GM21825 (cell line): ENCODE results near the gene LIM2.

Experiments used
- ATAC-seq: cut with Tn5 transposase; IDR thresholded peaks from one replicate; pipeline ENCODE4 v1.9.1; 2021; ENCODE audit warnings: mild to moderate bottlenecking, moderate library complexity; ENCODE audit not compliant: unreplicated experiment

LIM2 gene

DNA sequence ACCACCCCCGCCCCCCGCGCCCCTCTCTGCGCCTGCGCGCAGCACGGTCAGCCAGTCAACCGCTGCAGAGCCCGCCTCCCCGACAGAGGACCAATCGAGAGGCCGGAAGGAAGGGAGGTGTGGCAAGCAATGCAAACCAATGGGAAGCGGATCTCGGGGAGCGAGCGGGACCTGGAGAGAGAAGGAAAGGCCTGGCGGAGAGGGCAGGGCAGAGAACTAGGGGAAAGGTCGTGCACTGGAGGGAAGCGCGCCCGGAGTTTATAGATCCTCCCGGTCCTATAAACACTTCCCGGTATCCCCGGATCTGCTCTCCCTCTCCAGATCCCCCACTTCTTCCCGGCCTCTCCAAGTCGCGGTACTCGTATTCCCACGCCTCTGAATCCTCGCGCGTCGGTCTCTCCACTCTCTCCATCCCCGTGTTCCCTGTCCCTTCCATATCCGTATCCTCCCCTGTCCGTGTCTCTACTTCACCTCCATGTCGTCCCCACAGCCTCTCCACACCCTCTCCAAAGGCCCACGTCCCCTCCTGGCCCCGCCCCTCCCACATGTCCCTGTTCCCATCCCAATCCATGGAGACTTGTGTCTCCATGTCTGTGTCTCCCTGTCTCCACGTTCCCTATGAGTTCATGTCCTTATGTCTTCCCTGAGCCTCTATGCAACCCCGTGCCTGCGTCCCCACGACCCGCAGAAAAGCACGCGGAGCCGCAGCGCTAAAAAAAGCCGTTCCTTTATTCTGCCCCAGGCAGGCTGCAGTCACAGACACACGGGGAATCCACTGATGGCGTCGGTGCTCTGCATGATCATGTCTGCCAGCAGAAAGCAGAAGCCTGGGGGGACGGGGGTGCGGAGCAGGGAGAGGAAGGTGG is 21.2 kb downstream of the LIM2 start:
- ATAC-seq = peak; percentile 46

DNA sequence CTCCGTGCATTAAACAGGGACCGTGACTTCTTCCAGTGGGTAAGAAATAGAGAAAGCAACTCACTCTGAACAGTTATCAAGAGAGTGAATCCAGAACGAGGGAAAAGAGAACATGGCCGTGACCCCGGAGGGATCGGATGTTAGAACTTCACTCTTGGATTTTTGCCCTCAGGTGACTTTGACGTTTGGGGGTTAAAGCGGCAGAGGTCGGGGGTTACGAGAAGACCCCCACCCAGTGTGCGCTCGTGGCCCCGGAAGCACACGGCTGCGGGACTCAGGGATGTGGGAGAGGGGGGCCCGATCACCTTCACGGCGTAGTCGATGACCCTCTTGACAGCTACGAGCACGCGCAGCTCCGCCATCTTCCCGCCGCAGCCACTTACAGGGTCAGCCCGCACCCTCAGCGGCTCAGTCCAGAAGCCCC is 21.8 kb downstream of the LIM2 start, which contains the start of gene ETFB:
Gene ETFB (minus strand): TSS at position 424 of the 424 bp plus-strand sequence. CDS start 62 bp downstream, at position 362.
- no peak for ATAC-seq

DNA sequence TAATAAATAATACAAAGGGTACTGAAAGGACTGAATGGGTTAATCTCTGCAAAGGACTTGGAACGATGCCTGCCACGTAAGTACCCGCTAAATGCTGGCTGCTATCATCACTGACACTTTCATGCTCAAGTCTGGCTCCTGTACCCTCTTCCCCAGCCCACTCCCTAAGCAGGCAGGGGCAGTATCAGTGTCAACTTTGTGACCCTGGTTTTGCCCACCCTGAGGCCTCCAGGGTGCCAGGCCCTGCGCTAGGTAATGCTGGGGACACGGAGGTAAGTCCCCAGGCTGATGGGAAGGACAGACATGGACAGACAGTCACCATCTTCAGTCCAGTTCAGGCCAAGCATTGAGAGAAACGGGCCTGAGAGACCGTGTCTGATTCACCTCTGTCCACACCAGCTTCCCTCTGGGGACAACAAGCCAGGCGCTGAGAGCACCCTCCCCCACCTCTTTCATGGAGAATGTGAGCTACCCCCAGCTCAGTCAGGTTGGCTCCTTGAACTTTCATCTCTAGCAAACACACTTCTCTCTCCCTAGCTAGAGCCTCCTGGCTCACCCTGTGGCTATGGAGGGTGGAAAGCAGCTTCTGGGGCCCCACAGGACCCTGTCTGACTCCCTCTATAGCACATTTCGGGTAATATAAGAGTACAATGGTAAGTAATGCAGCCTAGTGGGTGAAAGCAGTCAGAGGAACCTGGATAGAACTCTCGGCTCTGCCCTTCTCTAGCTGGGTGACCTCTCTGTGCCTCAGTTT is 22.4 kb downstream of the LIM2 start:
- no peak for ATAC-seq

DNA sequence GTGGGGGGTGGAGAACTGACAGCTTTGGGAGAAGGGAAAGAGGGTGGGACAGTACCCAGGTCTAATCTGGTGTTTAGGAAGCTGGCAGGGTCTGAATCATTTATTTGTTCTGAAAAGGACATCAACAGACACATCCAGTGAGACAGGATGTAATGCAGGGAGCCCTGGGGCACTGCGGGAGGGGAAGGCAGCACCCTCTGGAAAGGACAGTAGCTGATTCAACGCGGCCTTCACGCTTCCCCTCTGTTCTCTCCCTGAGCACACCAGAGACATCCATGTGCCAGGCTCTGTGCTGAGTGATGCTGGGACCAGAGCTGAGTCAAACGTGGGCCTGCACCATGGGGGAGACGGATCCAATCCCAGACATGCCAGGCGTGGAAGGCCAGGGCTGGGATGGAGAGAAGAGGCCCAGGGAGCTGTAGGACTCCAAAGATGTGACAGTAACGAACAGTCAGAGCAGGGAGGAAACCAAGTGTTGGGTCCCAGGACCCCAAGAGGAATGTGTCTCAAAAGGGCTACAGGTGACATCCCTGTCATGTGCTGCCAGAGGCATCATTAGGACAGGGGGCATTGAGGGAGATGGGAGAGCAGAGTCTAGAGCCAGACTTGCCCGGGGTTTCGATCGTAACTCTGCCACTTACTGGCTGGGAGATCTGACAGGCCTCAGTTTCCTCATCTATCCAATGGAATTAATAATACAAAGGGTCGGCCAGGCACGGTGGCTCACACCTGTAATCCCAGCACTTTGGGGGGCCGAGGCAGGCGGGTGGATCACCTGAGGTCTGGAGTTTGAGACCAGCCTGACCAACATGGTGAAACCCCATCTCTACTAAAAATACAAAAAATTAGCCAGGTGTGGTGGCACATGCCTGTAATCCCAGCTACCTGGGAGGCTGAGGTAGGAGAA is 23.3 kb downstream of the LIM2 start:
- no peak for ATAC-seq

DNA sequence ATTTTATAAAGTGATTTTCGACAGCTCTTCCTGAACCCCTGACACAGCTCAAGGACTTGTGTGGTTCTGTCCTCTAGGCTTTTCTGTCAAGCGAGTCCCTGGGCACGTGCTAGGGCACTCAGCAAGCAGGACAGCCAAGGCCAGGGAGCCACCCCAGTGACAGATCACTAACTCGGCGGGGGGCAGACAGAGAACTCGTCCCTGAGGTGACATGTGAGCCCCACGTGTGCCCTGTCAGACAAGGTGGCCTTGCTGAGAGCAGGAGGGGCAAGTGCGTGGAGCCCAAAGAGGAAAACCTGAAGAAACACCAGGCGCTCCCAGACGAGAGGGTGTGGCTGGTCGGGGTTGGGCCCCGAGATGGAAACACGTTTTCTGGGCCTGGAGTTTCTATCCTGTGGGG is 26.5 kb downstream of the LIM2 start:
- no peak for ATAC-seq

DNA sequence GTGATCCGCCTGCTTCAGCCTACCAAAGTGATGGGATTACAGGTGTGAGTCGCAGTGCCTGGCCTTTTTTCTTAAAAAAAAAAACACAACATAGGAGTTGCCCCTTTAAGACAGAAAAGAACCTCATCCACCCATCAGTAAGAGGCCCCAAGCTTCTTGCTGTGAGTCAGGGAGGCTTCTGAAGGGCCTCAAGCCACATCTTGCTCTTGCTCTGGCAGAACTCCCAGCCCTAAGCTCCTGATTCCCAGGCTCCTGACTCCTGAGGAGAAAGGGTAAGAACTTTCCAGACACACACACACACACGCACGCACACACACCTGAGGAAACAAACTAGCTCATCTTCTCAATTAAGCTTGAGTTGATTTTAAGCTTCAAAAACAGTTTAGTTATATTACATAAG is 28.5 kb downstream of the LIM2 start:
- ATAC-seq = no peak

DNA sequence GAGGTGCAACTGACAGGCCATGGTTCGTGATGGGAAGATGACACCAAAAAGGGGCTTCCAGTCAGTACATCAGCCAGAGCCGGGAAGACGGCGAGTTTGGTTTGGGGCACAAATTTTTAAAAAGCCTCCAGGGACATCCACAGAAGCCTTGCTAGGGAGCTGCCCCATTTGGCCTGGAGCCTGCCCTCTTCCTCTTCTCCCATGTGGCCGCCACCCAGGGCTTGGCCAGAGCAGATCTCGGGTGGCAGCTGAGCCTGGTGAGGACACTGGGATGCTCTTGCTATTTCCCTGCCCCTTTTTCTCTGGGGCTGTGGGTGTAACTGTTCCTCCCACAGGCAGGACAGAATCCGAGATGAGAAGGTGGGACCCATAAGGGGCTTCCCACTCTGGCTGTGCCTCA is 29.8 kb downstream of the LIM2 start:
- no peak for ATAC-seq

DNA sequence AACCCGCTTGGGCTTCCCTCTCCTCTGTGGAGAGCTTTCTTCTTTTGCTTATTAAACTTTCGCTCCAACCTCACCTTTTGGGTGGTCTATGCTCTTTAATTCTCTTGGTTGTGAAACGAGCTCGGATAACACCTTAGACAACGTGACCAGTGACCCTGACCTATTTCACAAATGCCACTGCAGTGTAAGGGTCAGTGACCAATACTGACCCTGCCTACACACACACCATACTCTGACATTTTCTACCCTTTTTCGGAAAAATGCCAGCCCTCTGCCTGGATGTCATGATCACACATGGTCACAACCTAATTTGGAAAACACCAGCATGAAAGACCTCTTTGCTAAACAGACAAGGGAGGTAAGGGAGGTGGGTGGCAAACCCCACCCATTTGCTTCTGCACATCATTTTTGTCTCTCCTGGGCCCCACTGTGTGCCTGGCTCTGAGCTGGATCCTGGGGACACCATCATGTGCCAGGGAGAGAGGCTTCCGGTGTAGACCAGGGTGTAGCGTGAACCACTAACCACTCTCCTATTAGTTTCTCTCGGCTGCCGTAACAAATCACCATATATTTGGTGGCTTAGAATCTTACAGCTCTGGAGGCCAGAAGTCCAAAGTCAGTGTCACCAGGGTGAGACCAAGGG is 31.5 kb downstream of the LIM2 start:
- ATAC-seq = no peak

DNA sequence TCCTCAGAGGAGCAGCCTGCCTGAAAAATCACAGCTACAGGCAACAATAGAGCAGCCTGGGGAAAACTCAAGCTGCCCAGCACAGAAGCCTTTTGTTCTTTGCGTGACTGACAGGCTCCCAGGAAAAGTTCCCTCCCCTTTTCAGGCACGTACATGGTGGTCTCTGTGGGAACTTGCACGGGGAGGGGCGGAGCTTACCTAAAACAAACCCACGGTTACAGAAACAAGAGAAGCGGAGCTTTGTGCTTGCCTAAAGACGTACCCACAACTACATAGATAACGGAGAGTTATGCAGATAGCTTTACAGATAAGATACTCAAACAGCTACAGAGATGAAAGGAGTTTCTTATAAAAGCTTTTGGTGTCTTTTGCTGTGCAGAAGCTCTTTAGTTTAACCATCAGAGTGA is 33.0 kb downstream of the LIM2 start:
- ATAC-seq = no peak

DNA sequence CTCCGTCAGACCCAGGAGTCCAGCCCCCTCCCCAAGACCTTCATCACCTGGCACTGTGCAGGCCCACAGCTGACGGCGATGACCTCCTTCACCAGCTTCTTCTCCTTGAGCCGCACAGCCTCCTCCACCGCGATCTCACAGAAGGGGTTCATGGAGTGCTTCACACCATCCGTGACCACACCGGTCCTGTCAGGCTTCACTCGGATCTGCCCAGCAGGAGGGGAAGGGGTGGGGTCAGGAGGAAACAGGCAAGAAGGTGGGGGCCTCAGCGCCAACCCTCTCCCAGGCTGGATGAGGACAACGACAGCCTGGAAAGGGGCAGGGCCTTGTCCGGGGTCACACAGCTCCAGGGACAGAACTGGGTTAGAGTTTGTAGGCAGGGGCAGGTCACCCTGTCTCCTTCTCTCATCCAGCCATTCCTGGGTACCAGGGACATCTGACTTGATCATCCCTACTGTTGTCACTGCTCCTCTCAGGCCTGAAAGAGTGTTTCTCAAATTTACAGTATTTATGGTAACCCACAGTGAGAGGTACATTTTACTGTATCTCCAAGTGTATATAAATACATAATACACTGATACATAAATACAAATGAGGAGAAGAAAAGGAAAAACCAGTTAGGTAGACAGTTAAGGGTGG is 33.6 kb downstream of the LIM2 start:
- ATAC-seq = no peak

DNA sequence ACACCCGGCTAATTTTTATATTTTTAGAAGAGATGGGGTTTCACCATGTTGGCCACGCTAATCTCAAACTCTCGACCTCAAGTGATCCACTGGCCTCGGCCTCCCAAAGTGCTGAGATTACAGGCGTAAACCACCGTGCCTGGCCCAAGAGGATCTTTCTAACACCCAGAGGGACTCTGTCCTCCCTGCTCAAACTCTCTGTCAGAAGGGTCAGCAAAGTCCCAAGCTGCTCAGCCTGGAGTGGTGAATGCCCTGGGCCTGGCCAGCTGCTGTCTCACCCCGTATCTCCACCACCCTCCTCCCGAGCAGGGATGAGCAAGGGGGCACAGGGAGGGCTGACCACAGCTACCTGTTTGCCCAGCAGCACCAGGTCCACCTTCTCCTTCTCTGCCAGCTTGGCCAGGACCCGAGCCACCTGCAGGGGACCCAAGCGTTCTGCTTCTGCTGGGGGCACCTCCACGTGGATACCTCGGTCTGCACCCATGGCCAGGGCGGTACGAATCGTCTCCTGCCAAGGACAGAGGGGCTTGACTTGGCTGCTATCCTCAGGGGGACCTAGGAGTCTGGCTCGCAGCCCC is 34.9 kb downstream of the LIM2 start:
- ATAC-seq = no peak

DNA sequence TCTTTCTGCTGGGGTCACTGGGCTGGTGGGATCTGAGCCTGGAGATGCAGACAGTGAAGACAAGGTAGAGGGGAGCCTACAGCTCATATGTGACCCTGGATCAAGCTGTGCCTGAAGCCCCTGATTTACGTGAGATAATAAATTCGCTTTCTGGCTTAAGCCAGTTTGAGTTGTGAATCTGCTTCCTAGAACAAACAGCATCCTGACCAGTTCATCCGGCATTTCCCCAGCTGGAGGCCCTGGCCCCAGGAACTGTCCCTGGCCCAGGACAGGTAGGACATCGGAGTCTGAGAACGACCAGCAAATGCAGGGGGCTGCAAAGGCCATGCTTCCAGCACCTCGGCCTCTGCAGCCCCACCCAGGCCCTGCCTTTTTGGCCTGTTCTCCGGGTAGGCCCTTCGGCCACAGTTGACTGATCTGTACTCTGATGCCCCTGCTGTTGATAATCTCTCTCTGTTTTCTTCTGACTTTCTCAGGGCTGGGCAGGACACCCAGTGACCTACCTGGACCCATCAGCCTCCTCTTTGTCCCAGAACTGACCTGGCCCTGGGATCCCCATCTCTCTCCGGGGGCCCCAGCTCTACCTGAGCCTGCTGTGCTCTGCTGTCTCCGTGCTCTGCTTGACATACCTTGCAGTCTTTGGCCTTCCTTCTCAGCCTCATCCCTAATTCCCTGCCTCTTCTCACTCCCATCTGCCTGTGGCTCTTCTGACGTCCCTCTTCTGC is 36.3 kb downstream of the LIM2 start:
- no peak for ATAC-seq

DNA sequence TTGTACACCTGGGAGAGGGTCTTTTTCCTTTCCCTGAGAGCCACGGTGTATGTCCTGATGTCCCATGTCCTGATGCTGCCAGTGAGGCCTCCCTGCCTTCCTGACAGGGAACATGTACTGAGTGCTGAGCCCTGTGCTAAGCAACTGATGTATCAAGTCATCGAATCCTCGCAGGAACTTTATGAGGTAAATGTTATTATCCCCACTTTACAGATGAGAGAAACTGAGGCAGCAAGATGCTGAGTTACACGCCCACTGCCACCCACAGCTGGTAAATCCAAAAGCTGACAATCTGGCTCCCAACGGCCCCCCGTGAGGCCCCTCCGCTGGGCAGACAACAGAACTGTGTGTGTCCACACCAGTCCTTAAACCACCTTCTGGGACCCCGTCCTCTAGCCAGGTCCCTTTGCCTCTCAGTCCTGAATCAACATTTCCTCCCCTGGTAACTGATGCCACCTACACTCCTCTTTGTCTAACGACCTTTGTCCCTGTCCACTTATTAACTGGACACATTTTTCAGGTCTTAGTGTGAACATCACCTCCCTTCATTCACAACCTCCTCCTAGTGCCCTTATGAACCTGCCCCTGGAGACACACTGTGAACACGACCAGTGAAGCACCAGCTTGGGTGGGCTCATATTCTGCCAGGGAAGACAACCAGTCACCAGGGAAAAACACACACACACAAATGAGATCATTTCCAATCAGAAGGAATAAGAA is 40.4 kb downstream of the LIM2 start:
- no peak for ATAC-seq

DNA sequence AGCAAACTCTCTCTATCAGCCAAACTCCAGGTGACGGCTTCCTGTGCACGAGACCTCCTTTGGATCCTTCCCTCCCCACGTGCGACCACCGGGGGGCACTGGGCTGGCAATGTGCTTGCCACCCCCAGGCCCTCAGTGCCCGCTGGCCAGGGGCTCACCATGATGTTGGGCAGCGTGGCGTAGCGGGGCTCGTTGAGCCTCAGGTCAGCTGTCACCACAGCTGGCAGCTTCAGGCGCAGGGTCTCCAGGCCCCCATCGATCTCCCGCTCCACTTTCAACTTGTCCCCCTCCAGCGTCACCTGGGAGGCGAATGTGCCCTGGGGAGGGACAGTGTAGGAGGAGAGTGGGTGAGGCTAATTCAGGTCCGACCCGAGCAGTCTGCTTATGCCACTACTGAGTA is 41.0 kb downstream of the LIM2 start:
- ATAC-seq = no peak

DNA sequence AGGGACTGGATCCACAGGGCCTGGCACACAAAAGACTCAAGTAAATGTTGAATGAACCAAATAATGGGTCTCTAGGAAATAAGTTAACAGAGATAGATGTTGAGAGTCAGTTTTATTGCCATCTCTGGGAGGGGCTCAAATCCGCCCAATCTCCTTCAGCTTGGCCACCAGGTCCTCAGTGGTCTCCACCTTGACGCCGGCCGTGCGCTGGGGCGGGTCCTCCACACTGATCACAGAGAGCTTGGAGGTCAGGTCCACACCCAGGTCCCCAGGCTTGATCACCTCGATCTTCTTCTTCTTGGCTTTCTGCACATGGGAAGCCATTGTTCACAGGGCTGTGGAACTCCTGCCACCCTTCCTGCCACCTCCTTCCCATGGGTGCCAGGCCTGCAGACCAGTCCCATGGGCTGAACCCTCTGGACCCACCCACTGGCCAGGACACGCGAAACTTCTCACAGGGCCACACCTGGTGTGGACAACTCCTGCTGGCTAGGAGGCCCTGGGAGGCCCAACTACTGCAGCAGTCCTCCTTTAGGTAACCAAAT is 42.6 kb downstream of the LIM2 start:
- no peak for ATAC-seq

DNA sequence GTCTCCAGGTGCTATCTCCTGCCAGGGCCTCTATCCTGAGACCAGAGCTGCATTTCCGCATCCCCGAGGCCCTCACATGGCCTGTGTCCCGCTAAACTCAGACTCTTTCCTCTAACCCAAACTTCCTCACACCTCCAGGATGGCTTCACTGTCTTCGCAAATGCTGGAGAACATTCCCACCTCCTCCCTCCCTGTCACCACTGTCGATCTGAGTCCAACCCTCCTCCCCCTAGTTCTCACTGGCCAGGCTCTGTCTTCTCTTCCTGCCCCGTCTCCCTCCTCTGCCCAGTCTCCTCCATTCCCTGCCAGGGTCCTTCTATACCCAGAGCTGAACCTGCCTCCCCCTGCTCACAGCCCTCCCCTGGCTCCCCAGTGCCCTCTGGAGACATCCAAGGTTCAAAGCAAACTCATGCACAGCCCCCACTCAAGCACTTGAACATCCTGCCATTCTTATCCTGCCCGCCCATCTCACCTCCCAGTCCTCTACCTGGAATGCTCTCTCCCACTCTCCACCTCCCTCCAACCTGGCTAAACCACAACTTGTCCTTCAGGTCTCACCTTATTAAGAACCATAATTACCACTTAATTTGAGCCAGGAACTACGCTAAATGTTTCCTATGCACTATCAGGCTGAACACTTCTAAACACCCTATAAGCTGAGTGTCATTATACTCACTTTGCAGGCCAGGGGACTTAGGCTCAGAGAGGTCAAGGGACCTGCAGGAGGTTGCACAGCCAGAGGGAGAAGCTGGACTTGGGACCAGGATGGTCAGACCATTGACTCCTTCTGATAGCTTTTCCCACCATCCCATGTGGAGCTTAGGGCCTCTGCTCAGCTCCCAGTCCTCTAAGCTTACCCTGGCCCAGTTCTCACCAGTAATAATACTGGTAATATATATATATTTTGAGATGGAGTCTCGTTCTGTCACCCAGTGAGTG is 44.9 kb downstream of the LIM2 start:
- no peak for ATAC-seq

DNA sequence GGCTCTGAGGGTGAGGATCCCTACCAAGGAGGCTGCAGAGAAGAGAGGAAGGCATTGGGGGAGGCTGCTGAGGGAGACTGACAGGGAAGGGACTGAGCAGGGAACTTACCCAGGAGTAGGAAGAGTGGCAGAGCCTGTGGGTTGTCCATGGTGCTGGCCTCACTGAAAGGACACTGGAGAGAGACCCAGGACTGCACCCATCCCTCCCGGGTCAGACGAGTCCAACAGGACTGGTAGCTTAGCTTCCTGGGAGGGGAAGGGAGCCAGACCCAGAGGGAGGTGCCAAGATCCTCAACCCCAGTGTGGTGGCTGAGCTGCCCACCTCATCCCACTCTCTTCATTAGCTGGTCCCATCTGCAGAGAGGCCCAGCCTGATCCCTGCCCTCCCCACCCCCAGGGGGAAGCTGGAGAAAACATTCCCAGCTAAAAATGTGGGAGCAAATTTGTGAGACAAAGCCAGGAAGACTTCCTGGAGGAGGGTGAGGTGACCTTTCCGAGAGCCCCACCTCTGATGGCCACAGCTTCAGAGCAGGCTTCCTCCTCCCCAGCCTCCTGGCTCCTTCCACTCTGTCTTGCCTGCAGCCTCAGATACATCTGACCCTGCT is 45.7 kb downstream of the LIM2 start, which contains the start of gene VSIG10L:
Gene VSIG10L (minus strand): TSS at position 164 of the 605 bp plus-strand sequence. CDS start 15 bp downstream, at position 149.
- ATAC-seq = no peak
